NCI-H1092 treated with DMSO at 0.1 percent for 48 hours (cell line): ENCODE data around the gene DHX36.

Experiments
- DNase-seq: peaks from one replicate; lab custom pipeline; 2025; lab: John Stamatoyannopoulos, UW

The DHX36 gene, protein sequence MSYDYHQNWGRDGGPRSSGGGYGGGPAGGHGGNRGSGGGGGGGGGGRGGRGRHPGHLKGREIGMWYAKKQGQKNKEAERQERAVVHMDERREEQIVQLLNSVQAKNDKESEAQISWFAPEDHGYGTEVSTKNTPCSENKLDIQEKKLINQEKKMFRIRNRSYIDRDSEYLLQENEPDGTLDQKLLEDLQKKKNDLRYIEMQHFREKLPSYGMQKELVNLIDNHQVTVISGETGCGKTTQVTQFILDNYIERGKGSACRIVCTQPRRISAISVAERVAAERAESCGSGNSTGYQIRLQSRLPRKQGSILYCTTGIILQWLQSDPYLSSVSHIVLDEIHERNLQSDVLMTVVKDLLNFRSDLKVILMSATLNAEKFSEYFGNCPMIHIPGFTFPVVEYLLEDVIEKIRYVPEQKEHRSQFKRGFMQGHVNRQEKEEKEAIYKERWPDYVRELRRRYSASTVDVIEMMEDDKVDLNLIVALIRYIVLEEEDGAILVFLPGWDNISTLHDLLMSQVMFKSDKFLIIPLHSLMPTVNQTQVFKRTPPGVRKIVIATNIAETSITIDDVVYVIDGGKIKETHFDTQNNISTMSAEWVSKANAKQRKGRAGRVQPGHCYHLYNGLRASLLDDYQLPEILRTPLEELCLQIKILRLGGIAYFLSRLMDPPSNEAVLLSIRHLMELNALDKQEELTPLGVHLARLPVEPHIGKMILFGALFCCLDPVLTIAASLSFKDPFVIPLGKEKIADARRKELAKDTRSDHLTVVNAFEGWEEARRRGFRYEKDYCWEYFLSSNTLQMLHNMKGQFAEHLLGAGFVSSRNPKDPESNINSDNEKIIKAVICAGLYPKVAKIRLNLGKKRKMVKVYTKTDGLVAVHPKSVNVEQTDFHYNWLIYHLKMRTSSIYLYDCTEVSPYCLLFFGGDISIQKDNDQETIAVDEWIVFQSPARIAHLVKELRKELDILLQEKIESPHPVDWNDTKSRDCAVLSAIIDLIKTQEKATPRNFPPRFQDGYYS

GRCh38 chr3:154323891-154324738, at the start of gene DHX36:
TSS of gene DHX36 (minus strand) at chr3:154324487. CDS start at chr3:154324416, 71 bp downstream.
- peak; percentile 93 for DNase-seq

GRCh38 chr3:154367221-154367620, 42.9 kb upstream of the DHX36 start:
- no peak for DNase-seq

DNA sequence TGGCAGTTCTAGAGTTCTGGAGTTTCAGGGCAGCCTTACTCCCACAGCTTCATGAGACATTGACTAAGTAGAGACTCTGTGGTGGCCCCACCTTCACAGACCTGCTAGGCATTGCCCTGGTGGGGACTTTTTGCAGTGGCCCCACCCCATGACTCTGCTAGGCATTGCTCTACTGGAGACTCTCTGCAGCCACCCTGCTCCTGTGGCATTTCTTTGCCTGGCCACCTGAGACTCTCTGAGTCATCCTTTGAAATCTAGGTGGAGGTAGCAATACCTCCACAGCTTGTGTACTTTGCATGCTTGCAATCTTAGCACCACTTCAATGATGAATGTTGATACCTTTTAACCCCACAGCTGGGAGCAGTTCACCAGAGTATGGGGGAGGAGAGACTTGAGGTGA, 40.6 kb upstream of the DHX36 start:
- DNase-seq: no peak

GRCh38 chr3:154361099-154361498, 36.8 kb upstream of the DHX36 start:
- DNase-seq: no peak

GRCh38 chr3:154356009-154356408, 31.7 kb upstream of the DHX36 start:
- DNase-seq: no peak

- no peak for DNase-seq
Observed at GRCh38 chr3:154349223-154349622, 24.9 kb upstream of the DHX36 start.

DNA sequence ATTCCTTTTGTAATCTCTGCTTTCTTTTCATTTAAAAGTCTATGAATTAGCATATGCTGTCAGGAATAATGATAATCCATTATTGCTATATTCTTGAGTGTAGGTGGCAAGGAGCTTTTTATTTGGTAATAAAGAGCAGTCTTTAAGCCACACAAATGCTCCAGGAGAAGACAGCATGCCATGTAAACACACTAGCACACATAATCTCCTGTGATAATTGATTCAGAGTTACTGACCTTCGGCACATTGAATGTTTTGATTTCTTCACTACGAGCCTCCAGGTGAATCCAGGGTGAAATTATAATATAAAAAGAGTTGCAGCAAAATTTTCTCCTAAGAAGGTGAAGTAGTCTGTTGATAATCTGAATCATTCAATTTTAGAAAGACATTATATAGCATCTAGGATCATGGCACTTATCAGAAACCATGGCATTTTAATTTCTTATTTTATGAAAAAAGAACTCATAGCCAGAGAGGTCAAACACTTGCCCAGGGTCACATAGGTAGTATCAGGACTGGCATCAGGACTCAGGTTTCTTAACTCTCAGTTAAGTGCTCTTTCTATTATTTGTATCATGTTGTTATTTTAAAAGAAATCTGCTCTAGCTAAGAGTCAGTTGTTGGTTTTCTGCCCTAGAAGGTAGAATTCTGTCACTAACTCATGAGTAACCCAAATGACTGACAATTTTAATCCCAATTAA, 21.3 kb upstream of the DHX36 start:
- no peak for DNase-seq

DNA sequence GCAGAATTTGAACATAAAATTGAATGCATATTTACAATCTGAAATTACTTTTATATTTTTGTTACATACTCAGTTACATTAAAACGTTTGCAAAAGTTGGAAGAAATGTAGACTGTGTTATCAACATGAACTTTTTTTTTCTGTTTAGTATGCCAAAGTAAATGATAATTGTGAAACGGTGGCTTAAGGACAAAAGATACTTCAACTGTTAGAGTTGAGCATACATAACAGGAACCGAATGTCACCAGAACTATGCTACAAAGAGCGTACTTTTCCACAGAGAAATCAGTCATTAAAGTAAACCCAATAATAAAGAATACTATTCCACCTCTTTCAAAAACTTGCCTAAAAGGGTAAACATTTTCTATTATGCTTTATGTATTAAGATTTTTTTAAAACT, 14.3 kb upstream of the DHX36 start:
- no peak for DNase-seq

GRCh38 chr3:154338008-154338407, 13.7 kb upstream of the DHX36 start:
- DNase-seq: no peak

GRCh38 chr3:154334973-154335420, 10.7 kb upstream of the DHX36 start:
- DNase-seq: peak; percentile 50

GRCh38 chr3:154327871-154328270, 3.6 kb upstream of the DHX36 start:
- no peak for DNase-seq

- DNase-seq: no peak
Observed at GRCh38 chr3:154324919-154325318, 632 bp upstream of the DHX36 start.

- no peak for DNase-seq
Observed at GRCh38 chr3:154316974-154317767, 7.1 kb downstream of the DHX36 start.

DNA sequence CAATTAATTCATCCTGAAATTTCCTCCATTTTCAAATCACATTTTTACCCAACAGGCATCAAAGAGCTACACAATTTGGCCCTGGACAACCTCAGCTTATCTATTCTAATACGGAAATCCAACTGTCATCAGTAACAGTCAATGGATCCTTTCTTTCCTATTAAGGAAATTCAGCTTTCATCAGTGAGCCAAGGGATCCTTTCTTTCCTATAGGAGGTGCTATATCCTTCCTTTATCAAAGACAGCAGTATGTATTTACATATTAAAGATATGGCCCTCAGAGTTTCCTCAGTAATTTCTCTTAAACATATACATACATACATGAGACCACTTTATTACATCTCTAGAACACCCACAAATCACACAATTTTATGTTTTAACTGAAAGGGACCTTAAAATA, 10.1 kb downstream of the DHX36 start:
- no peak for DNase-seq

DNA sequence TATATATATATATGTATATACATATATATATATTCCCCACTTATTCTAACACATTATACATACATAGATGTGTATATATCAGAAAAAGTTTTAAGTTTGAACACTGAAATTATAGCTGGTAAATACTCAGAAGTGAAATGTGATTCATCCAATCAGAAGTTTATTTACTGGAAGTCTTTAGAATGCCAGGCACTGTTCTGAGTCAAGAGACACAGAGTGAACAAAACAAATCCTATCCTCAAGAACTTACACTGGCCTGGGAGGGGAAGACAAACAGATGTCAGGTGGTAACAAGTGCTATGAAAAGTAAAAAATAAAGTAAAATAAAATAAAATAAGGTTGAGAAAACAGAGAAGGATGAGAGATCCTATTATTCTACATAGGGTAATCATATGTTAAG, 13.4 kb downstream of the DHX36 start:
- no peak for DNase-seq

DNA sequence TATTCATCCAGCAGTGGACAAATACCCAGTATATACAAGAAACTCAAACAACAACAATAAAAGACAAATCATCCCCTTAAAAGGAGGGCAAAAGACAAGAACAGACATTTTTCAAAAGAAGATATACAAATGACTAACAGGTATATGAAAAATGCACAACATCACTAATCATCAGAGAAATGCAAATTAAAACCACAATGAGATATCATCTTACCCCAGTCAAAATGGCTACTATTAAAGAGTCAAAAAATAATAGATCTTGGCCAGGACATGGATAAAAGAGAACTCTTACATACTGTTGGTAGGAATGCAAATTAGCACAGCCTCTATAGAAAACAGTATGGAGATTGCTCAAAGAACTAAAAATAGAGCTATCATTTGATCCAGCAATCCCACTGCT, 16.9 kb downstream of the DHX36 start:
- DNase-seq: no peak

GRCh38 chr3:154304936-154305335, 19.4 kb downstream of the DHX36 start:
- DNase-seq: no peak

- no peak for DNase-seq
Observed at GRCh38 chr3:154304116-154304786, 20.0 kb downstream of the DHX36 start.

- DNase-seq: no peak
Observed at GRCh38 chr3:154301561-154301960, 22.7 kb downstream of the DHX36 start.

DNA sequence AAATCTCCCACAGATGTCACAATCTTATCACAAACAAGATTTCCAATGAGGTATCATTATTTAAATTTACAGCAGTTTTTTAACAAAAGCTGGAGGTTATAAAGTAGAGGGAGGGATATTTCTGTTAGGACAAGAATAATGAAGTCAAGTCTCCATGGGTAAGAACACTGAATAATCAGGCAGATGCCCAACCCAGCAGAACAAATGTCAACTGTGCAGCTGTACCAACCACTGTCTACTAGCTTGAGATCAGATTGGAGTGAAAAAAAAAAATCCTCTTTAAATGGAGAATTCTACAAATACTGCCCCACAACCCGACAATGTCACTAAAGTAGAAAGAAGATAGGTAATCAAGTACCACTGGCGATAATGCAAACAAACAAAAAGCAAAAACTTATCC, 30.3 kb downstream of the DHX36 start:
- DNase-seq: no peak
